ENCODE results near the gene SCGB1A1. TPM values are rescaled to one million over a fixed set of nuclear protein-coding genes. Genes with fewer than 3 reads are reported as not detected.

Gene SCGB1A1
- total RNA-seq, 1 donor from 2014 or later: 0.72 TPM

GRCh38 chr11:62433141-62433903, 14.5 kb downstream of the SCGB1A1 start:
- Mint-ChIP-seq H3K4me3 (ENCODE audit: unreplicated experiment) (no peak overlapping the region), H3K36me3 (ENCODE audit: low read depth, unreplicated experiment) (peaks cover 5% of the 10 kb centered on the region), H3K27ac (ENCODE audit: unreplicated experiment) (no peak overlapping the region), H3K9me3 (ENCODE audit: unreplicated experiment) (no peaks in the 10 kb centered on the region), H3K27me3 (ENCODE audit: unreplicated experiment) (peaks cover 7% of the 10 kb centered on the region), H3K4me1 (ENCODE audit: unreplicated experiment) (peaks cover 26% of the 10 kb centered on the region)
- no peak for TF ChIP-seq CTCF (IDR thresholded peaks at IDR 0.05; ENCODE audit: unreplicated experiment)
- no peak for DNase-seq (ENCODE audit: low spot score)

DNA sequence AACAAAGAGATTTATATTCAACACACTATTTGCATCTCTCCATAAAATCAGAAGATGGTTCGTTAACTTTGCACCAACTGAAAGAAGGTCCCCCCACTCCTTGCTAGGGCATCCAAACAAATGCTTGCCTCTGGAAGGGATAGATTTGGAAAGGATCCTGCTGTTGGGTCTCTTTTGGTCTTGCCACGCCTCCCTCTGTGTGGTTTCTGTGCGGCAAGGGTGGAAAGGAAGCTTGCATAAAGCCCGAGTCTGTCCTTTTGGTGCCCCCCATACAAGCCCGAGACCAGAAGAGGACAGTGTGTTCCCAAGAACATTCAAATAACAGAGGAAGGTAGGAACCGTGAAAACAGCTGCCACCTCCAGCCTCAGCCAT, 15.1 kb downstream of the SCGB1A1 start:
- Mint-ChIP-seq H3K27me3 (ENCODE audit: unreplicated experiment) (peaks cover 7% of the 10 kb centered on the region), H3K4me3 (ENCODE audit: unreplicated experiment) (no peak overlapping the region), H3K9me3 (ENCODE audit: unreplicated experiment) (no peaks in the 10 kb centered on the region), H3K27ac (ENCODE audit: unreplicated experiment) (no peak overlapping the region), H3K4me1 (ENCODE audit: unreplicated experiment) (peaks cover 26% of the 10 kb centered on the region), H3K36me3 (ENCODE audit: low read depth, unreplicated experiment) (peaks cover 5% of the 10 kb centered on the region)
- no peak for DNase-seq (ENCODE audit: low spot score)
- TF ChIP-seq CTCF (IDR thresholded peaks at IDR 0.05; ENCODE audit: unreplicated experiment): no peak

DNA sequence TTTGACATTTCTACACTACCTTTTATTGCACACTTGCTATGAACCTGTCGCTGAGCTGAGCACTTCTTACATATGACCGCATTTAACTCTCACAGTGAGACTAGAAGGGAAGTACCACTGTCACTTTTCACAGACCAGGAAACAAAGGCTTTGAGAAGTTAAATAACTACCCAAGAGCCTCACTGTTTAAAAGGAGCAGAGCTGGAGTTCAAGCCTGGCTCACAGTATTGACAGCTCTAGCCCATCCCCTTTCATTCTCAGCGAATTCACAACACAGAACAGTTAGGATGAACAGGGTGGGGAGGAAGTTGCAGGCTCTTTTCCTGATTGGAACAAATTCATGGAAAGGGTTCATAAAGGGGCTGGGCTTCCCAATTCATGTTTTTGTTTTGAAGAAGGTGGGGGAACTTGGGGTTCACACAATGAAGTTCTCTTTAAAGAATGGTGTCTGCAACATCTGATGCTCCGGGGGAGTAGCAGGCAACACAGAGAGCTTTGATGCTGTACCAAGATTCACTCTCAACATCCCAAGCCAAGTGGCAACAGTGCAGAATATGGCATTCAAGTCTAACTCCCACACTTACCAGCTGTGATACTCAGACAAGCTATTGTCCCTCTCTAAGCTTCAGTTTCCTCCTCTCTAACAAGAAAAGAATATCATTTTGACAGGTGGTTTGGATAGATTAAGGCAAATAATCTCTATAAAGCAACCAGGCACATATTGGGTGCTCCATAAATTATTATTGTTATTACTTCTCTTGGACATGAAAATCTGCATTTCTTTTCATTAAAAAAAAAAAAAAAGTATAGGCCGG, 17.2 kb downstream of the SCGB1A1 start:
- no peaks in the 10 kb centered on the region for H3K36me3 Mint-ChIP-seq (ENCODE audit: low read depth, unreplicated experiment)
- peaks cover 7% of the 10 kb centered on the region for H3K27me3 Mint-ChIP-seq (ENCODE audit: unreplicated experiment)
- H3K4me3 Mint-ChIP-seq (ENCODE audit: unreplicated experiment): no peak overlapping the region
- DNase-seq (ENCODE audit: low spot score): no peak
- H3K27ac Mint-ChIP-seq (ENCODE audit: unreplicated experiment): no peak overlapping the region
- H3K4me1 Mint-ChIP-seq (ENCODE audit: unreplicated experiment): peaks cover 31% of the 10 kb centered on the region
- no peak for TF ChIP-seq CTCF (IDR thresholded peaks at IDR 0.05; ENCODE audit: unreplicated experiment)
- no peaks in the 10 kb centered on the region for H3K9me3 Mint-ChIP-seq (ENCODE audit: unreplicated experiment)

DNA sequence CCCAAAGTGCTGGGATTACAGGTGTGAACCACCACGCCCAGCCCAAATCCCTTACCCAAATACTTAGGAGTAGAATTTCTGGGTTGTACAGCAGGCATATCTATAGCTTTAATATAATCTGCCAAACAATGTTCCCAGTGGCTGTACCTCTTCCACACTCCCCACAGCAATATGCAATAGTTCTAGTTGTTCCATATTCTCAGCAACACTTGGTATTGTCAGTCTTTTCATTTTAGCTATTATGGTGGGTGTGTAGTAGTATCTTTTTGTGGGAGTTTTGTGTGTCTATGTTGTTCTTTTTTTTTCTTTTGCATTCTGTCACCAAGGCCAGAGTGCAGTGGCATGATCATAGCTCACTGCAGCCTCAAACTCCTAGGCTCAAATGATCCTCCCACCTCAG, 18.8 kb downstream of the SCGB1A1 start:
- TF ChIP-seq CTCF (IDR thresholded peaks at IDR 0.05; ENCODE audit: unreplicated experiment): no peak
- Mint-ChIP-seq H3K9me3 (ENCODE audit: unreplicated experiment) (no peaks in the 10 kb centered on the region), H3K27me3 (ENCODE audit: unreplicated experiment) (peaks cover 8% of the 10 kb centered on the region), H3K4me1 (ENCODE audit: unreplicated experiment) (peaks cover 31% of the 10 kb centered on the region), H3K36me3 (ENCODE audit: low read depth, unreplicated experiment) (no peaks in the 10 kb centered on the region), H3K27ac (ENCODE audit: unreplicated experiment) (no peak overlapping the region), H3K4me3 (ENCODE audit: unreplicated experiment) (no peak overlapping the region)
- no peak for DNase-seq (ENCODE audit: low spot score)

- no peak for DNase-seq (ENCODE audit: low spot score)
- no peaks in the 10 kb centered on the region for H3K9me3 Mint-ChIP-seq (ENCODE audit: unreplicated experiment)
- peaks cover 8% of the 10 kb centered on the region for H3K27me3 Mint-ChIP-seq (ENCODE audit: unreplicated experiment)
- H3K27ac Mint-ChIP-seq (ENCODE audit: unreplicated experiment): no peak overlapping the region
- H3K36me3 Mint-ChIP-seq (ENCODE audit: low read depth, unreplicated experiment): no peaks in the 10 kb centered on the region
- no peak for TF ChIP-seq CTCF (IDR thresholded peaks at IDR 0.05; ENCODE audit: unreplicated experiment)
- no peak overlapping the region for H3K4me3 Mint-ChIP-seq (ENCODE audit: unreplicated experiment)
- peaks cover 28% of the 10 kb centered on the region for H3K4me1 Mint-ChIP-seq (ENCODE audit: unreplicated experiment)
These were observed 19.8 kb downstream of the SCGB1A1 start for GRCh38 chr11:62438641-62439040.

Measured in endothelial cell (in vitro differentiated cells).